GM23338 (cell line): ENCODE data around the gene CACUL1. TPM values are rescaled to one million over a fixed set of nuclear protein-coding genes. Genes with fewer than 3 reads are reported as not detected.

Experiments
- ATAC-seq: fragments of 200-7000 bp; cut with Tn5 transposase; 3 replicates; pipeline ENCODE4 v1.9.1; 2020
- DNase-seq: peaks from one replicate; pipeline ENCODE4 v3.0.0-alpha.2; 2015; ENCODE audit warnings: low spot score
- H2AFZ ChIP-seq: fragments of 200-600 bp; sonication (generic); 2 replicates; pipeline ENCODE4 v1.8.0; 2016; ENCODE audit warnings: antibody characterized with exemption, mild to moderate bottlenecking, moderate library complexity
- H3F3A ChIP-seq: fragments of 200-600 bp; sonication (generic); replicated peaks from 2 replicates; pipeline ENCODE4 v1.8.0; 2017; ENCODE audit warnings: antibody characterized with exemption, mixed run types, low read depth
- H3K27ac ChIP-seq: fragments of 200-600 bp; sonication (generic); 2 replicates; pipeline ENCODE4 v1.6.1; 2016; ENCODE audit warnings: low read depth
- H3K27me3 ChIP-seq: fragments of 200-600 bp; sonication (generic); 2 replicates; pipeline ENCODE4 v1.8.0; 2016; ENCODE audit warnings: mild to moderate bottlenecking, mixed run types, moderate library complexity; ENCODE audit not compliant: insufficient read depth
- H3K36me3 ChIP-seq: fragments of 200-600 bp; sonication (generic); 2 replicates; pipeline ENCODE4 v1.8.0; 2016; ENCODE audit warnings: mild to moderate bottlenecking; ENCODE audit not compliant: insufficient read depth
- H3K4me1 ChIP-seq: fragments of 200-600 bp; sonication (generic); 2 replicates; pipeline ENCODE4 v1.8.0; 2016; ENCODE audit warnings: mild to moderate bottlenecking, moderate library complexity; ENCODE audit not compliant: insufficient read depth
- H3K4me2 ChIP-seq: fragments of 200-600 bp; sonication (generic); 2 replicates; pipeline ENCODE4 v1.7.1; 2017; ENCODE audit warnings: mixed run types
- H3K4me3 ChIP-seq: fragments of 200-600 bp; sonication (generic); 2 replicates; pipeline ENCODE4 v1.6.1; 2016; ENCODE audit warnings: mixed run types
- H3K79me2 ChIP-seq: fragments of 200-600 bp; sonication (generic); replicated peaks from 2 replicates; pipeline ENCODE4 v1.8.0; 2017; ENCODE audit warnings: mild to moderate bottlenecking; ENCODE audit not compliant: insufficient read depth
- H3K9me2 ChIP-seq: fragments of 200-600 bp; sonication (generic); 2 replicates; pipeline ENCODE4 v1.8.0; 2017; ENCODE audit not compliant: insufficient read depth
- H4K20me1 ChIP-seq: fragments of 200-600 bp; sonication (generic); replicated peaks from 2 replicates; pipeline ENCODE4 v1.8.0; 2017; ENCODE audit warnings: mild to moderate bottlenecking; ENCODE audit not compliant: insufficient read depth
- H3K27ac Mint-ChIP-seq: 2 replicates; pipeline ENCODE4 v1.8.0; 2020; ENCODE audit warnings: inconsistent platforms, mild to moderate bottlenecking, moderate library complexity, mixed read lengths
- H3K27me3 Mint-ChIP-seq: 3 replicates; pipeline ENCODE4 v1.8.0; 2022; ENCODE audit warnings: low read depth, mild to moderate bottlenecking, moderate library complexity, mixed read lengths, inconsistent platforms; ENCODE audit not compliant: insufficient read depth, poor library complexity
- H3K36me3 Mint-ChIP-seq: 3 replicates; pipeline ENCODE4 v1.8.0; 2021; ENCODE audit warnings: low read depth, mild to moderate bottlenecking, inconsistent platforms, moderate library complexity, mixed read lengths
- H3K4me1 Mint-ChIP-seq: 3 replicates; pipeline ENCODE4 v1.8.0; 2020; ENCODE audit warnings: mild to moderate bottlenecking, inconsistent platforms, mixed read lengths
- H3K4me3 Mint-ChIP-seq: 3 replicates; pipeline ENCODE4 v1.8.0; 2021; ENCODE audit warnings: moderate library complexity, mild to moderate bottlenecking, inconsistent platforms, mixed read lengths
- H3K9me3 Mint-ChIP-seq: 3 replicates; pipeline ENCODE4 v1.8.0; 2020; ENCODE audit warnings: moderate library complexity, mild to moderate bottlenecking, inconsistent platforms, mixed read lengths
- CREB1 ChIP-seq: fragments of 250-450 bp; sonication (Bioruptor Pico); IDR thresholded peaks from 2 replicates; pipeline ENCODE4 v1.5.0; 2020; ENCODE audit warnings: low read depth, mild to moderate bottlenecking, moderate library complexity
- ETS1 ChIP-seq: IDR thresholded peaks from 2 replicates; pipeline ENCODE4 v1.6.1; 2016; ENCODE audit warnings: antibody characterized with exemption
- EZH2 ChIP-seq: fragments of 200-600 bp; sonication (generic); IDR thresholded peaks from one replicate; pipeline ENCODE4 v1.8.0; 2017; ENCODE audit warnings: antibody characterized with exemption, mild to moderate bottlenecking, low read depth; ENCODE audit not compliant: unreplicated experiment
- EZH2phosphoT487 ChIP-seq: fragments of 200-600 bp; sonication (generic); IDR thresholded peaks from one replicate; pipeline ENCODE4 v1.8.1; 2018; ENCODE audit warnings: antibody characterized with exemption; ENCODE audit not compliant: unreplicated experiment
- JUNB ChIP-seq: IDR thresholded peaks from one replicate; pipeline ENCODE4 v1.6.1; 2016; ENCODE audit warnings: antibody characterized with exemption; ENCODE audit not compliant: unreplicated experiment
- NANOG ChIP-seq: IDR thresholded peaks from 2 replicates; pipeline ENCODE4 v1.6.1; 2016; ENCODE audit warnings: antibody characterized with exemption, borderline replicate concordance
- POLR2AphosphoS5 ChIP-seq: IDR thresholded peaks from 2 replicates; pipeline ENCODE4 v1.6.1; 2016; ENCODE audit warnings: antibody characterized with exemption, low read depth
- STAT1 ChIP-seq: IDR thresholded peaks from one replicate; pipeline ENCODE4 v1.6.1; 2016; ENCODE audit warnings: antibody characterized with exemption; ENCODE audit not compliant: unreplicated experiment
- ZNF331 ChIP-seq: fragments of 250-450 bp; sonication (Bioruptor Pico); IDR thresholded peaks from 2 replicates; pipeline ENCODE4 v1.5.0; 2020; ENCODE audit warnings: low read depth, mild to moderate bottlenecking, moderate library complexity
- polyA plus RNA-seq: library from polyadenylated mRNA; unstranded; fragments of >200 nt; fragmentation: Nextera tagmentation; extraction: Ambion mirVana; gene quantifications from 2 replicates; pipeline ENCODE4 v1.2.1, GENCODE V29; 2016
- total RNA-seq: library from RNA; depleted of rRNA; stranded (reverse); fragments of >200 nt; shearing (Covaris generic); gene quantifications from 2 replicates; pipeline ENCODE4 v1.2.3, GENCODE V29; 2014
- TF ChIP-seq, protein P1 (sequence below): IDR thresholded peaks from one replicate; pipeline ENCODE4 v1.6.1; 2018; ENCODE audit warnings: antibody characterized with exemption; ENCODE audit not compliant: unreplicated experiment

CACUL1 gene
- total and polyA plus RNA-seq, 2 experiments from 2014 or later, result 46.4 to 59.4 TPM

DNA sequence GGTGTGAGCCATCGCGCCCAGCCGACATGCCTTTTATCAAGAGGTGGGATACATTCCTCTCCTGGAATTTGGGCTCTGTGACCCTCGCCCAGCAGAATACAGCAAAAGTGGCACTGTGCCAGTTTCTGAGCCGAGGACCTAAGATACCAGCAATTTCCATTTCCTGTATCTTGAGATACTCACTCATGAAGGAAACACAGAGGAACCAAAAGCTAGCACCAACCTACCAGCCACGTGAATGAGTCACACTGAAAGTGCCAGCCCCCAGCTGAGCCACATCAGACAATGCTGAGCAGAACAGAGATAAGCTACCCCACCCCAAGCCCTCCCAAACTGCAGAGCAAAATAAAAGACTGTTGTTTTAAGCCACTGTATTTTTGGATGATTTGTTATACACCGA, 56.3 kb downstream of the CACUL1 start (continued):
- TF ChIP-seq, protein P1, sequence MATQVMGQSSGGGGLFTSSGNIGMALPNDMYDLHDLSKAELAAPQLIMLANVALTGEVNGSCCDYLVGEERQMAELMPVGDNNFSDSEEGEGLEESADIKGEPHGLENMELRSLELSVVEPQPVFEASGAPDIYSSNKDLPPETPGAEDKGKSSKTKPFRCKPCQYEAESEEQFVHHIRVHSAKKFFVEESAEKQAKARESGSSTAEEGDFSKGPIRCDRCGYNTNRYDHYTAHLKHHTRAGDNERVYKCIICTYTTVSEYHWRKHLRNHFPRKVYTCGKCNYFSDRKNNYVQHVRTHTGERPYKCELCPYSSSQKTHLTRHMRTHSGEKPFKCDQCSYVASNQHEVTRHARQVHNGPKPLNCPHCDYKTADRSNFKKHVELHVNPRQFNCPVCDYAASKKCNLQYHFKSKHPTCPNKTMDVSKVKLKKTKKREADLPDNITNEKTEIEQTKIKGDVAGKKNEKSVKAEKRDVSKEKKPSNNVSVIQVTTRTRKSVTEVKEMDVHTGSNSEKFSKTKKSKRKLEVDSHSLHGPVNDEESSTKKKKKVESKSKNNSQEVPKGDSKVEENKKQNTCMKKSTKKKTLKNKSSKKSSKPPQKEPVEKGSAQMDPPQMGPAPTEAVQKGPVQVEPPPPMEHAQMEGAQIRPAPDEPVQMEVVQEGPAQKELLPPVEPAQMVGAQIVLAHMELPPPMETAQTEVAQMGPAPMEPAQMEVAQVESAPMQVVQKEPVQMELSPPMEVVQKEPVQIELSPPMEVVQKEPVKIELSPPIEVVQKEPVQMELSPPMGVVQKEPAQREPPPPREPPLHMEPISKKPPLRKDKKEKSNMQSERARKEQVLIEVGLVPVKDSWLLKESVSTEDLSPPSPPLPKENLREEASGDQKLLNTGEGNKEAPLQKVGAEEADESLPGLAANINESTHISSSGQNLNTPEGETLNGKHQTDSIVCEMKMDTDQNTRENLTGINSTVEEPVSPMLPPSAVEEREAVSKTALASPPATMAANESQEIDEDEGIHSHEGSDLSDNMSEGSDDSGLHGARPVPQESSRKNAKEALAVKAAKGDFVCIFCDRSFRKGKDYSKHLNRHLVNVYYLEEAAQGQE, result no peak
- no peak for TF ChIP-seq JUNB
- TF ChIP-seq NANOG, result no peak
- no peak for TF ChIP-seq POLR2AphosphoS5
- TF ChIP-seq STAT1, result no peak
- TF ChIP-seq EZH2phosphoT487, result no peak
- no peak for TF ChIP-seq EZH2
- no peak for TF ChIP-seq CREB1 (CRISPR knock-in tag)
- no peak for TF ChIP-seq ZNF331 (CRISPR knock-in tag)

- DNase-seq, result no peak
- Histone ChIP-seq H3K4me3 (no peak overlapping the region), H3K4me2 (no peak overlapping the region), H3K27ac (no peak overlapping the region), H3K79me2 (peaks cover 5% of the 10 kb centered on the region), H3K9me2 (no peaks in the 10 kb centered on the region), H3K4me1 (no peaks in the 10 kb centered on the region), H3F3A (no peaks in the 10 kb centered on the region), H4K20me1 (peaks cover 12% of the 10 kb centered on the region), H3K27me3 (no peaks in the 10 kb centered on the region), H3K36me3 (peaks cover 3% of the 10 kb centered on the region; the same call in 1 of the 2 replicates), H2AFZ (no peak overlapping the region)
- H3K9me3 Mint-ChIP-seq, result no peaks in the 10 kb centered on the region
- ATAC-seq, result no peak
- H3K4me3 Mint-ChIP-seq, result no peak overlapping the region
- TF ChIP-seq ETS1 (no peak), ZNF331 (CRISPR knock-in tag) (no peak), CREB1 (CRISPR knock-in tag) (no peak)
- H3K27me3 Mint-ChIP-seq, result peaks cover 3% of the 10 kb centered on the region
- H3K36me3 Mint-ChIP-seq, result peaks cover 14% of the 10 kb centered on the region; the same call in 2 of the 3 replicates
- no peak overlapping the region for H3K27ac Mint-ChIP-seq
- no peaks in the 10 kb centered on the region for H3K4me1 Mint-ChIP-seq
Observed at GRCh38 chr10:118694848-118695247, 59.9 kb downstream of the CACUL1 start.

DNA sequence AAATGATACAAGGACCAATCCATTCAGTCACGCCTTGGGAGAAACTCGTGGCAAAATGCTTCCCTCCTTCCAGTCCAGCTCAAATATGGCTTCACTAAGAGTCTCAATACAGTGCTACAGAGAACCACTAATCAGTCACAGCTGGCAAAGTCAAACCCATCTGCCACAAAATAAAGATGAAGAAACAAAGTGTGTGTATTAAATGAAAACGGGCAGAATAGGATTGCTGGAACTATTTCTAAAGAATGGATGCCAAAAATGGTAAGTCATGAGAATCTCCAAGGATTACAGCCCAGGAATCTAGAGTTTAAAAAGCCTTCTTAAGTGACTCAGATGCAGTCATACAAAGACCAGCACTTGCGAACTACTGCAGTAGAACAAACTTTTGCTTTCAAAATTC, 61.9 kb downstream of the CACUL1 start:
- H3K27ac Mint-ChIP-seq, result no peak overlapping the region
- Histone ChIP-seq H3K9me2 (no peaks in the 10 kb centered on the region), H3K4me2 (no peak overlapping the region), H3K27ac (no peak overlapping the region), H3F3A (no peaks in the 10 kb centered on the region), H2AFZ (no peak overlapping the region), H3K4me3 (no peak overlapping the region), H3K36me3 (peaks cover 3% of the 10 kb centered on the region; the same call in 1 of the 2 replicates), H3K4me1 (no peaks in the 10 kb centered on the region), H3K79me2 (peaks cover 8% of the 10 kb centered on the region), H3K27me3 (no peaks in the 10 kb centered on the region), H4K20me1 (peaks cover 12% of the 10 kb centered on the region)
- no peak overlapping the region for H3K4me3 Mint-ChIP-seq
- DNase-seq, result no peak
- H3K27me3 Mint-ChIP-seq, result peaks cover 3% of the 10 kb centered on the region
- H3K4me1 Mint-ChIP-seq, result no peaks in the 10 kb centered on the region
- no peak for ATAC-seq
- peaks cover 12% of the 10 kb centered on the region; the same call in 2 of the 3 replicates for H3K36me3 Mint-ChIP-seq
- no peaks in the 10 kb centered on the region for H3K9me3 Mint-ChIP-seq
- no peak for TF ChIP-seq POLR2AphosphoS5
- no peak for TF ChIP-seq NANOG
- no peak for TF ChIP-seq ETS1
- no peak for TF ChIP-seq STAT1
- no peak for TF ChIP-seq ZNF331 (CRISPR knock-in tag)
- no peak for TF ChIP-seq EZH2phosphoT487
- no peak for TF ChIP-seq EZH2
- TF ChIP-seq JUNB, result no peak
- TF ChIP-seq, protein P1, result no peak
